ENCODE results near the gene CCDC187.

GRCh38 chr9:136329211-136329627 lies 25.3 kb upstream of the CCDC187 start:
- TF ChIP-seq POLR2AphosphoS5 (IDR thresholded peaks at IDR 0.05; ENCODE audit: low read depth, low read length) (no peak), POLR2A (IDR thresholded peaks at IDR 0.05; ENCODE audit: control extremely low read depth in 1 of 2, low read depth in 2 of 2, low read length in 2 of 2) (no peak), CTCF (IDR thresholded peaks at IDR 0.05; ENCODE audit: control extremely low read depth in 1 of 3, insufficient read depth in 1 of 3, low read depth in 1 of 3, low read length in 3 of 3) (no peak), SIRT6 (IDR thresholded peaks at IDR 0.05; ENCODE audit: low read length) (no peak), BRCA1 (IDR thresholded peaks at IDR 0.05; ENCODE audit: low read depth, low read length) (no peak), CREB1 (IDR thresholded peaks at IDR 0.05) (no peak), CHD2 (IDR thresholded peaks at IDR 0.05; ENCODE audit: low read length) (no peak), ATF3 (IDR thresholded peaks at IDR 0.05; ENCODE audit: insufficient read depth, low read depth, low read length) (no peak), EP300 (IDR thresholded peaks at IDR 0.05; ENCODE audit: borderline replicate concordance in 1 of 2, low read depth in 2 of 2, low read length in 2 of 2) (no peak), RFX5 (IDR thresholded peaks at IDR 0.05; ENCODE audit: borderline replicate concordance, low read depth, low read length) (no peak), EZH2 (IDR thresholded peaks at IDR 0.05; ENCODE audit: low read depth, low read length, severe bottlenecking) (no peak), USF2 (IDR thresholded peaks at IDR 0.05; ENCODE audit: low read length) (no peak), KDM4A (IDR thresholded peaks at IDR 0.05; ENCODE audit: low read depth, low read length, severe bottlenecking) (no peak)
